Stomach (tissue), 4 donors: ENCODE results near the gene TMEM42.

Experiments
- POLR2A ChIP-seq, 4 donors: fragments of 450-650 bp; IDR thresholded peaks; one replicate each; pipeline ENCODE4 v1.6.1; 2016; ENCODE audit warnings: antibody characterized with exemption in 4 of 4, control low read depth in 2 of 4, mild to moderate bottlenecking in 1 of 4, moderate library complexity in 1 of 4
- POLR2AphosphoS5 ChIP-seq, 3 donors: sonication (generic); formaldehyde crosslinking; IDR thresholded peaks; one replicate each; pipeline ENCODE4 v1.6.1; 2016; ENCODE audit warnings: antibody characterized with exemption in 3 of 3
- TF ChIP-seq, protein P1 (sequence below), 7 experiments: fragments of 450-650 bp in 4 of 7; fragments of 200-600 bp in 3 of 7; sonication (generic) in 3 of 7; IDR thresholded peaks; one replicate each; pipeline ENCODE4 v1.5.1; 2016 to 2019; ENCODE audit warnings: antibody characterized with exemption in 7 of 7, control low read depth in 2 of 7, mild to moderate bottlenecking in 1 of 7

DNA sequence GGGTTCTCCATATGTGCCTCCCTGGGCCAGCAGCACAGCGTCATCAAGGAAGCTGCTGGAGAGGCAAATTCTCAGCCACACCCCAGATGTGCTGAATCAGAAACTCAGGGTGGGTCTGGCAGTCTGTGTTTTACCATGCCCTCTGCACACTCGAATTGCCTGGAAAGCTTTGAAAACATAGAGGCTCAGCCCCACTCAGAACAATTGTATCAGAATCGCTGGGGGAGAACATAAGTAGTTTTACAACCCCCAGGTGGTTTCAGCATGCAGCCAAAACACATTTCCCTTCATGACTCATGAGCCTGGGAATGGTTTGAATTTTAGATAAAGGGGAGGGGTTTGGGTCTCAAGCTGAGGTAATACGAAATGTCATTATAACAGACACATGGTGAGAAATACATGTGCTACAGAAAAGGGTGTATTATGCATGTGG lies 22.3 kb downstream of the TMEM42 start:
- TF ChIP-seq, protein P1, sequence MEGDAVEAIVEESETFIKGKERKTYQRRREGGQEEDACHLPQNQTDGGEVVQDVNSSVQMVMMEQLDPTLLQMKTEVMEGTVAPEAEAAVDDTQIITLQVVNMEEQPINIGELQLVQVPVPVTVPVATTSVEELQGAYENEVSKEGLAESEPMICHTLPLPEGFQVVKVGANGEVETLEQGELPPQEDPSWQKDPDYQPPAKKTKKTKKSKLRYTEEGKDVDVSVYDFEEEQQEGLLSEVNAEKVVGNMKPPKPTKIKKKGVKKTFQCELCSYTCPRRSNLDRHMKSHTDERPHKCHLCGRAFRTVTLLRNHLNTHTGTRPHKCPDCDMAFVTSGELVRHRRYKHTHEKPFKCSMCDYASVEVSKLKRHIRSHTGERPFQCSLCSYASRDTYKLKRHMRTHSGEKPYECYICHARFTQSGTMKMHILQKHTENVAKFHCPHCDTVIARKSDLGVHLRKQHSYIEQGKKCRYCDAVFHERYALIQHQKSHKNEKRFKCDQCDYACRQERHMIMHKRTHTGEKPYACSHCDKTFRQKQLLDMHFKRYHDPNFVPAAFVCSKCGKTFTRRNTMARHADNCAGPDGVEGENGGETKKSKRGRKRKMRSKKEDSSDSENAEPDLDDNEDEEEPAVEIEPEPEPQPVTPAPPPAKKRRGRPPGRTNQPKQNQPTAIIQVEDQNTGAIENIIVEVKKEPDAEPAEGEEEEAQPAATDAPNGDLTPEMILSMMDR (IDR thresholded peaks at IDR 0.05) = no peak
- TF ChIP-seq POLR2A (IDR thresholded peaks at IDR 0.05) = no peak
- no peak for TF ChIP-seq POLR2AphosphoS5 (IDR thresholded peaks at IDR 0.05)
